Measurements from ENCODE around the gene BAIAP2L1. TPM values are rescaled to one million over a fixed set of nuclear protein-coding genes. Genes with fewer than 3 reads are reported as not detected.
A peak's percentile ranks its signal among the peaks of the same experiment; 100 is the strongest.

Gene BAIAP2L1
- total RNA-seq, 1 donor from 2014 or later = 2.1 TPM

DNA sequence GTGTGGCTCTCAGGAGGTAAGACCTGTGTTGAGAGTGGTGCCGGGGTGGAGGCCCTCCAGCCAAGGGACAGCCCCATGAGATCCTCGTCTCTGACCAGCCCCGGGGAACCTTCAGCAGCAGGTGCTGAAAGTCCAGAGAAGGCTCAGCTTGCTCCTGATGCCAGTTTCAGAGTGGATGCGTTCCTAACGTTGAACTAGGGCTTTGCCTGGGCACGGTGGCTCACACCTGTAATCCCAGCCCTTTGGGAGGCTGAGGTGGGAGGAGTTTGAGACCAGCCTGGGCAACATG is 45.7 kb downstream of the BAIAP2L1 start:
- Histone ChIP-seq H3K27ac (replicated peaks) (no peak overlapping the region), H3K36me3 (no peaks in the 10 kb centered on the region), H3K4me1 (peaks cover 20% of the 10 kb centered on the region), H3K9me3 (replicated peaks) (no peaks in the 10 kb centered on the region), H3K27me3 (ENCODE audit: low read depth) (no peaks in the 10 kb centered on the region), H3K4me3 (no peak overlapping the region)
- TF ChIP-seq, protein P1, sequence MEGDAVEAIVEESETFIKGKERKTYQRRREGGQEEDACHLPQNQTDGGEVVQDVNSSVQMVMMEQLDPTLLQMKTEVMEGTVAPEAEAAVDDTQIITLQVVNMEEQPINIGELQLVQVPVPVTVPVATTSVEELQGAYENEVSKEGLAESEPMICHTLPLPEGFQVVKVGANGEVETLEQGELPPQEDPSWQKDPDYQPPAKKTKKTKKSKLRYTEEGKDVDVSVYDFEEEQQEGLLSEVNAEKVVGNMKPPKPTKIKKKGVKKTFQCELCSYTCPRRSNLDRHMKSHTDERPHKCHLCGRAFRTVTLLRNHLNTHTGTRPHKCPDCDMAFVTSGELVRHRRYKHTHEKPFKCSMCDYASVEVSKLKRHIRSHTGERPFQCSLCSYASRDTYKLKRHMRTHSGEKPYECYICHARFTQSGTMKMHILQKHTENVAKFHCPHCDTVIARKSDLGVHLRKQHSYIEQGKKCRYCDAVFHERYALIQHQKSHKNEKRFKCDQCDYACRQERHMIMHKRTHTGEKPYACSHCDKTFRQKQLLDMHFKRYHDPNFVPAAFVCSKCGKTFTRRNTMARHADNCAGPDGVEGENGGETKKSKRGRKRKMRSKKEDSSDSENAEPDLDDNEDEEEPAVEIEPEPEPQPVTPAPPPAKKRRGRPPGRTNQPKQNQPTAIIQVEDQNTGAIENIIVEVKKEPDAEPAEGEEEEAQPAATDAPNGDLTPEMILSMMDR (IDR thresholded peaks at IDR 0.05; ENCODE audit: borderline replicate concordance) = no peak
- intact Hi-C loops (cut with micrococcal nuclease) = no loop called here
- no peak for DNase-seq

DNA sequence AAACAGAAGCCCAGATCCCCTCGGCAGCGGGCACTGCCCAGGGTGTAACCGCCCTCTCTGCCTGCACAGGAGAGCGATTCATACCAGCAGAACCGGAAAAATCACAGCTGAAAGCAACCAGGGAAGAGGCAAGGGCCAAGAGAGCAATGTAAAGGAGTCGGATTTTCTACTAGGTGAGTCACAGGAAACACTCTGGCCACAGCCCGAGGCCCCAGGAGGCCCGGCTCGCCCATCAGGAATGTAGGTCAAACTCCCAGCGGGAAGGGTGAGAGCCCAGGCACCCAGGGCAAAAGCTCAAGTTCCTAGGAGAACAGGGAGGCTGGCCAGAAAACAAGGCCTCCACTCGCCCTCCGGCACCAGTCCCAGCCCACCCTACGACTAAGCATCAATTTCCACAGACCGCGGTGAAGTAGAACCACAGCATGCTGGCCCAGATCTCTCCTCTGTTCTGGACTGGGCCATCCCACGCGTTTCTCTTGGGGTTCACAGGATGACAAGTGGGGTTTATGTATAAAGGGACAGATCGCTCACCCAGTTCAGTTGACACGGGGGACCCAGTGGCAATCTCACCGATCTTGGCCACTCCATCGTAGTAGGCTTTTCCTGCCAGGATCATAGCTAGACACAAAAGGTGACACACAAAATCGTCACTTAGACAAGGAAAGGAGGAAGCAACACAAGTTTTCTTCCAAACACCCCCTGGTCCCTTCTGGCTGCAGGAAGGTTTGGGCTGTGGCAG is 46.2 kb downstream of the BAIAP2L1 start:
- peak overlapping the region; percentile 50 for H3K27ac ChIP-seq (replicated peaks)
- DNase-seq = no peak
- no peak overlapping the region for H3K4me3 ChIP-seq
- TF ChIP-seq, protein P1 (IDR thresholded peaks at IDR 0.05; ENCODE audit: borderline replicate concordance) = no peak
- H3K4me1 ChIP-seq = peaks cover 15% of the 10 kb centered on the region
- no peaks in the 10 kb centered on the region for H3K36me3 ChIP-seq
- H3K9me3 ChIP-seq (replicated peaks) = no peaks in the 10 kb centered on the region
- intact Hi-C loops (cut with micrococcal nuclease) = no loop called here
- no peaks in the 10 kb centered on the region for H3K27me3 ChIP-seq (ENCODE audit: low read depth)

DNA sequence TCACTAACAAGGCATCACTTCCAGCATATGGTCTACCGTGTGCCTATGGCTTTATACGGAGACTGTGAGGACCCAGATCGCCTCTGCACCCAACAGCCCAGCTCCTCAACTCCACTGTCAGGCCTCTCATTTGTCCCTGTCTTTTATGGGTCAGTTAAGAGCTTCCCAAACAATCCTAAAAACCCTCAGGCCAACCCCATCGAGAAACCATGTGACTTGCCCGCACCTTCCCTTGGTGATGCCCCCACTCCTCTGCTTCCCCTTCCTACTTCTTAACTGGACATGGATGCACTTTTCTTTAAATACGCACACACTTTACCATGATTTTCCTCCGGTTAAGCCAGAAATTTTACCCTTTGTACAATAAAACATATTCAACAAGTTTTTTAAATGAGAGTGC is 46.8 kb downstream of the BAIAP2L1 start:
- no peak for DNase-seq
- TF ChIP-seq, protein P1 (IDR thresholded peaks at IDR 0.05; ENCODE audit: borderline replicate concordance) = no peak
- H3K4me3 ChIP-seq = no peak overlapping the region
- H3K27me3 ChIP-seq (ENCODE audit: low read depth) = no peaks in the 10 kb centered on the region
- no peaks in the 10 kb centered on the region for H3K9me3 ChIP-seq (replicated peaks)
- H3K4me1 ChIP-seq = peaks cover 14% of the 10 kb centered on the region
- H3K27ac ChIP-seq (replicated peaks) = peak overlapping the region; percentile 50
- intact Hi-C loops (cut with micrococcal nuclease) = no loop called here
- no peaks in the 10 kb centered on the region for H3K36me3 ChIP-seq

DNA sequence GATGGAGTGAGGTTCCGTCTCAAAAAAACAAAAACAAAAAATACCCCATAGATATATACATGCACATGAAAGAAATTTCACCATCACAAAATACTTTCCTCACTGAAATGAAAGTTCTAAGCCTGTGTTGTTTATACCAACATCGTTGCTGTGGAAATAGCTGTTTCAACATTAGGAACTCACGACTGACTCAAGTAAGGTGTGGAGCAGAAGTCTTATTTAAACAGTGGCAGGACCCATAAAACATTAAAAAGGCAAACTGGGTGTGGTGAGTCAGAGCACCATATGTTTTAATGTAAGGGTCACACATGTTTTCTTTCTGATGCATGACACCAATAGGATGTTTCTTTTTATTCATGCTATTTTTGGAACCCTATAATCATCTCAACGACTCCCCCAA is 48.3 kb downstream of the BAIAP2L1 start:
- TF ChIP-seq, protein P1 (IDR thresholded peaks at IDR 0.05; ENCODE audit: borderline replicate concordance) = no peak
- H3K36me3 ChIP-seq = no peaks in the 10 kb centered on the region
- H3K4me3 ChIP-seq = no peak overlapping the region
- no peaks in the 10 kb centered on the region for H3K9me3 ChIP-seq (replicated peaks)
- intact Hi-C loops (cut with micrococcal nuclease) = no loop called here
- H3K27me3 ChIP-seq (ENCODE audit: low read depth) = no peaks in the 10 kb centered on the region
- peaks cover 14% of the 10 kb centered on the region for H3K4me1 ChIP-seq
- no peak overlapping the region for H3K27ac ChIP-seq (replicated peaks)
- no peak for DNase-seq

DNA sequence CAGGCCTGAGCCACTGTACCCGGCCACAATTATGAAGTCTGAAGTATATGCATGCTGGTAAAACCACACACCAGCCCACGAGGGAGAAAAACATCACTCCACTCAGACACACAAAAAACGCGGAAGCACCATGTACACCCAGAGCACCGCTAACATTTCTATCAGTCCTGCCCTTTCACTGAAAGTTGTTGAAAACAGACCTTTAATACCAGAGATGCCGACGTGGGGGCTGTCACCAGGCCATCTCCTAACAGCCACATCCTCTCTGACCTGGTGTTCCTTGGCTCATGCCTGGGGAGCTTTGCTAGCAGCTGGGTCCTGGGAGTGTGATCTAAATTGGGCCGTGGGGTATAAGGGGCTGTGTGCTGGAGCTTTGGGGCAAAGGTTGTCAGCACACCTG is 49.8 kb downstream of the BAIAP2L1 start:
- intact Hi-C loops (cut with micrococcal nuclease) = no loop called here

More for the DNA sequence above, 49.8 kb downstream of the BAIAP2L1 start:
- TF ChIP-seq, protein P1 (IDR thresholded peaks at IDR 0.05; ENCODE audit: borderline replicate concordance) = no peak
- Histone ChIP-seq H3K4me3 (no peak overlapping the region), H3K27ac (replicated peaks) (no peak overlapping the region), H3K4me1 (peaks cover 14% of the 10 kb centered on the region), H3K36me3 (no peaks in the 10 kb centered on the region), H3K27me3 (ENCODE audit: low read depth) (no peaks in the 10 kb centered on the region), H3K9me3 (replicated peaks) (no peaks in the 10 kb centered on the region)
- DNase-seq = no peak

All from left ventricle myocardium inferior (tissue), 1 donor.